HG03354 (cell line): ENCODE data around the gene FCSK.
"Not testable (repeated sequence)": the region's sequence is repeated elsewhere in the genome, so short reads cannot be mapped to it uniquely, and the experiment has no call there.

Experiments used
- ATAC-seq: cut with Tn5 transposase; IDR thresholded peaks from one replicate; pipeline ENCODE4 v1.9.1; 2021; ENCODE audit warnings: mild to moderate bottlenecking; ENCODE audit not compliant: unreplicated experiment, poor library complexity, severe bottlenecking

FCSK gene

DNA sequence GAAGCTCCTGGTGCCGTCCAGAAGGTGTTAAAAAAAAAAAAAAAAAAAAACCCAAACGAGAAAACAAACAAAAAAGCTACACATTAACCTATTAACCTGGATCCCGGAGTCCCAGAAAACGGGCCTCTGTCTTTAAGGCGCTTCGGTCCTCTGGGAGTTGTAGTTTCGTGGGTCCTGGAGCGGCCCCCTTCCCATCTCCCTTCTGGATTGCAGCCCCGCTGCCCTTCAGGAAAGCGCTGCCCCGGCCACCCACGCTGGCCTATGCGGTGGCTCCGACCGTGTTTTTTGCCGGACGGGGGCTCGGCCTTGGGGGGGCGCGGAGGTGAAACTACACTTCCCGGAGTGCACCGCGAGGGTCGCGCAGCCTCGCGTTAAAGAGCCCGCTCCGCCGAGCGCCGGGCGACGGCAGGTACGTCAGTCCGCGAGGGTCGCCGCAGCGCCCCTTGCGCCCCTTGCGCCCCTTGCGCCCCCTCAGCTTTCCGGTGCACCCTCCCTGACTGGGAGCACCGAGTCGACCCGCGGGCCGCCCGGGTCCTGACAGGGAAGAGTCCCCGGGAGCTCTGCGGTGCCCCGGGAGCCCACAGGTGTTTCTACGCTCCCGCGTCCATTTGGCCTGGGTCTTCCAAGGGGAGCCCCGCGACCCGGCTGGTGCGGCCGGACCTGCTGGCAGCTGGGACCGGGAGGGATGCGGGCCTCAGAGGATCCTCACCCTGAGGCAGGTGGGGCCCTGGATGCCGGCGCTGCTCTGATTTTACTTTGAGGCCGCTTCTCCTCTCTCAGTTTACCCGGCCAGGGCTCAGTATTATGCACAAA, at the start of gene FCSK:
Gene FCSK, plus strand, starts transcription at position 374 of the 813 bp plus-strand sequence. CDS start 8,596 bp downstream, outside the sequence.
- ATAC-seq, result peak; percentile 81

DNA sequence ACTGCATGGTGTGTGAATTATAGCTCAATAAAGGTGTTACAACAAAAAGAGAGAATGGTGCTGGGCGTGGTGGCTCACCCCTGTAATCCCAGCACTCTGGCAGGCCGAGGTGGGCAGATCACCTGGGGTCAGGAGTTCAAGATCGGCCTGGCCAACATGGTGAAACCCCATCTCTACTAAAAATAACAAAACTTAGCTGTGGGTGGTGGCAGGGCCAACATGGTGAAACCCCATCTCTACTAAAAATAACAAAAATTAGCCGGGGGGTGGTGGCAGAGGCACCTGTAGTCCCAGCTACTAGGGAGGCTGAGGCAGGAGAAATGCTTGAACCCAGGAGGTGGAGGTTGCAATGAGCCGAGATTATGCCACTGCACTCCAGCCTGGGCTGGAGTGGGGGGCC, 48.3 kb upstream of the FCSK start:
- not testable (repeated sequence) for ATAC-seq

DNA sequence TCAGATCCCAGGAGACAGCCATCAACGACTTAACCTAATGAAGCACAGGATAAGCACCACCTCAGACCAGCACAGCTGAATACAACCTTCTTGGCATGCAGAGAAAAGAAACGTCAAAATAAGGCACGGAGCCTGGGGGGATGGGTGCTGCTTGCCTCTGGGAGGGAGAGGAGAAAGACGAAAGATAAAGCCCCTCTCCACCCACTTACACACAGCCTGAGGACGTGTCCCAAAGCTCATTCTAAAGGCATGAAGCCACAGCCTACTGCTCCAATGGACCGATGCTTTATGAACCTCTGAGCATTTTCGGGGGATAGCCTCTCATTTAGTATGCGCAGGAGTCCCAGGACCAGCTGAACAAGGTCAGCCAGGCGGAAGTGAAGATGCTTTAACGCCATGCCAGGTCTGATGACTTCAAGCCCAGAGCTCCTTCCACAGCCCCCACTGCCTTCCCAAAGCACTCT, 46.6 kb upstream of the FCSK start:
- ATAC-seq, result no peak

DNA sequence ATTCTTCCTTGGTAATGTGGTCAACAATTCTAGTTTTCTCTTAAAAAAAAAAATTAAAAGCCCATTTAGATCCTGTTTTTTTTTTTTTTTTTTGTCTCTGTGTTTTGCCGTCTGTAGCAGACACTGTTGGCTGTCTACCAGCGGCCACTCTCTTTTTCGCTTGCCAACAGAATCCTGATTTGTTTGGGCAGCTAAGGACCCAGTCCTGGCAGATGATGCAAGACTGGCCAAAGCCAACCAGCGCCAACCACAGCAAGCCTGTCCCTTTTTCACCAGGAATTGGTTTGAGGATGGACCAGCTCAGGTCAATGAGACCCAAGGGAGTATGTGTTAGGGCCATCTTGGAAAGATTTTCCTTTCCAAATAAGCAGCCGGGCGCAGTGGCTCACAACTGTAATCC, 43.7 kb upstream of the FCSK start:
- no peak for ATAC-seq

DNA sequence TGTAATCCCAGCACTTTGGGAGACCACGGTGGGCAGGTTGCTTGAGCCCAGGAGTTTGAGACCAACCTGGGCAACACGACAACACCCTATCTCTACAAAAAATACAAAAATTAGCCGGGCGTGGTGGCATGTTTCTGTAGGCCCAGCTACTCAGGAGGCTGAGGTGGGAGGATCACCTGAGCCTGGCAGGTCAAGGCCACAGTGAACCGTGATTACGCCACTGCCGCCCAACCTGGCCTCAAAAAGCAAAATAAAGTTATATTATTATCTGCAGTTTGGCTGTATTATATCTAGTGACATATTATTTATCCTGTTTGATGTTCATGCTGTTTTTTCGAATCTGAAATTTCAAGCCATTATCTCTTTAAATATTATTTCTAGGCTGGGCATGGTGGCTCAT, 42.0 kb upstream of the FCSK start:
- no peak for ATAC-seq

DNA sequence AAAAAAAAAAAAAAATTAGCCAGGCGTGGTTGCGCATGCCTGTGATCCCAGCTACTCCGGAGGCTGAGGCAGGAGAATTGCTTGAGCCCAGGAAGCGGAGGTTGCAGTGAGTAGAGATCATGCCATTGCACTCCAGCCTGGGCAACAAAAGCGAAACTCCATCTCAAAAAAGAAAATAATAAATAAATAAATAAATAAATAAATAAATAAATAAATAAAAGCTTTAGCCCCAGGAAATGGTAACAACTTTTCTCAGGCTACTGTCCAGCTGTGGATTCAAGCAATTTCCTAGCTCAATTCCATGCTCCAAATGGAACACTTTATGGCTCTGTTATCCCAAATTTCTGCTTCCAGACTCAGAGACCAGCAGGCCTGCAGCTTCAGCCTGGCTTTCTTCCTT, 40.8 kb upstream of the FCSK start:
- ATAC-seq, result not testable (repeated sequence)

DNA sequence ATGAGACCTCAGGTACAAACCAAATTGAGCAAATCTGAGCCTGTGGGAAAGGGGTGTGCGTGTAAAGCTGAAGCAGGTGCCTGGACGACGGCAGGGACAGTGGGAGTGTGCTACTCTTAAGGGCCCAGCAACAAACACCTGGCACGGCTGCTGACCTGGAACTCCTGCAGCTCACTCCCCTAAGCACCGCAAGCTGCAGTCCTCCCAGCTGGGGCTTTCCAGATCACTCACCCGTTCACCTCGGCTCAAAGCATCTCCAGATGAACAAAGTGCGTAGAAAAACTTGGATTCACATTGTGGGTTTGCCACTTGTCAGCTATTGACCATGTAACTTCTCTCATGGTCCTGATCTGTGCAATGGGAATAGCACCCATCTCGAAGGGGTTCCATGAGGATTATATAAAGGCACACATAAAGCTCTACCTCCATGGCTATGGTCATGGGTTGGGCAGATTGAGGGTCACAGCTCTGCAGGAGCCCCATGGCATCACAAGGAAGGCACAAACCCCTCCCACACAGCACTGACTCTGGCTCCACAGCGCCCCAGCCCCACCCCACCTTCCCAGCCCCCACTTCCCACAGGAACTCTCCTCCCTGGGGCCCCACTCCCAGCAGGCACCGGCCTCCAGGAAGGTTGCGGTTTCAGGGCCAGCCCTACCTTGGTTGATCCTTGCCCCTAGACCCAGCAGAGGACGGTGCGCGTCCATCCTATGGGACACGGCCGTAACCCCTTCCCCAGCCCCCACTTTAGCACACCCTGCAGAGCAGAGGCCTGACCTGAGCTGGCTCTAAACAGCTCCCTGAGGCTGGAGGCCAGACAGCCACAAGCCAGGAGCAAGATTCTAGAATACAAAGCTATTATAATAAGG, 37.4 kb upstream of the FCSK start:
- peak; percentile 88 for ATAC-seq

DNA sequence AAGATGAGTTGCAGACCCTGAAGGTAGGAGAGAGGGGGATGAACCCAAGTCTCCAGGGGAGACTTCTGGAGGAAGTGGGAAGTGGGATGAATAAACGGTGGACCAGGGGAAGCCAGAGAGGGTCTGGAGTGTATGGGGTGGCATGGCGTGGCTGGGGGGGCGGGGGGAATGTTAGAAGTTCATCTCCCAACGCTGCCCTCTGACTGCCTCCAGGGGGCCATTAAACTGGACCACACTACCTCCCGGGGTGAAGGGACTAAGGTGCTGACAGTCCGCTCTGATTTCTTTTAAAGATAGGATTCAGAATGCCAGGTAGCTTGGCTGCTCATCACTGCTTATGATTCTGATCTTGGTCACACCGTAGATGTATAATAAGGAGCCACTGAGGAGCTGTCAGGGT, 36.7 kb upstream of the FCSK start:
- no peak for ATAC-seq

DNA sequence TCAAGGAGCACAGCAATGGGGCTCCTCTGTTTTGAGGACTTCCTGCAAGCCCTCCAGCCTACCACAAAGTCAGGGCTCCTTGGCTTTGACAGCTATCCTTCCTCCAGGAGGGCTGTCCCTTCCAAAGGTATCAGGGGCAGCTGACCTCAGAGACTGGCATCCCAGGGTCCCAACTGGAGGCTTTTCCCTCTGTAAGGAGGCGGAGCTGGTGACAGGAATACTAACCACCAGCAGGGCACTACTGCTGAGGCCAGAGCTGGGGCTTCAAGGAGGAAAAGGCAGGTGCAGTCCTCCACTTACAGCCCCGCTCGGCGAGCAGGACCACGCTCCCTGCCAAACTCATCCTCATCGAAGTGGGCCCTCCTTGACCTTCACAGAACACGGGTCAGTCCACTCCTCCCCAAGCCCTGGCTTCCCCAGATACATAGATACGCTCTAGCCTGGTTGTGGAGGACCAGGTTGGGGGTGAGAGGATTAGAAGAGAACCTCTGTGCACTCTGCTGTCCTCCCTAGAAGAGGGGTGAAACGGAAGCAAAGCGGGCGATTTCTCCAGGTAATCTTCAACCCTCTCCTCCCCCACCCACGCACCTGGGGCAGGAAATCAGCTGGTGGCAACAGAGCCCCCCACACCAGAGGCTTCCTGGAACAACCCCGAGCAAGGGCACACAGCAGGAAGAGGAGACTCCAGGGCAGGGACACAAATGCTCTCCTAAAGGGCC, 36.0 kb upstream of the FCSK start:
- no peak for ATAC-seq

DNA sequence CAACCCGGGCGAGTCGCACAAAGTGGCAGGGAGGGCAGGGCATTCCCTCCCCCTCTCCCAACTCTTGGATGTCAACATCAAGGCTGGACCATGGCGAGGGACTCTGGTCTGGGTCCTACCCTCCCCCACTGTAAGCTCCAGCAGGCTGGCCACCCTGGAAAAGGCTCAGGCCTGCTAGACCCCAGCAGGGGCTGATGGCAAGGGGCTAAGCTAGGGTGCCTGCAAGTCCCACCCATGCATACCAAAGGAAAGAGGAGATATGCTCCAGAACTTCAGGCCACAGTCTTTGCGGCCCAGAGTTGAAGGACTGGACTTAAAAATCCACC, 35.4 kb upstream of the FCSK start:
- no peak for ATAC-seq

DNA sequence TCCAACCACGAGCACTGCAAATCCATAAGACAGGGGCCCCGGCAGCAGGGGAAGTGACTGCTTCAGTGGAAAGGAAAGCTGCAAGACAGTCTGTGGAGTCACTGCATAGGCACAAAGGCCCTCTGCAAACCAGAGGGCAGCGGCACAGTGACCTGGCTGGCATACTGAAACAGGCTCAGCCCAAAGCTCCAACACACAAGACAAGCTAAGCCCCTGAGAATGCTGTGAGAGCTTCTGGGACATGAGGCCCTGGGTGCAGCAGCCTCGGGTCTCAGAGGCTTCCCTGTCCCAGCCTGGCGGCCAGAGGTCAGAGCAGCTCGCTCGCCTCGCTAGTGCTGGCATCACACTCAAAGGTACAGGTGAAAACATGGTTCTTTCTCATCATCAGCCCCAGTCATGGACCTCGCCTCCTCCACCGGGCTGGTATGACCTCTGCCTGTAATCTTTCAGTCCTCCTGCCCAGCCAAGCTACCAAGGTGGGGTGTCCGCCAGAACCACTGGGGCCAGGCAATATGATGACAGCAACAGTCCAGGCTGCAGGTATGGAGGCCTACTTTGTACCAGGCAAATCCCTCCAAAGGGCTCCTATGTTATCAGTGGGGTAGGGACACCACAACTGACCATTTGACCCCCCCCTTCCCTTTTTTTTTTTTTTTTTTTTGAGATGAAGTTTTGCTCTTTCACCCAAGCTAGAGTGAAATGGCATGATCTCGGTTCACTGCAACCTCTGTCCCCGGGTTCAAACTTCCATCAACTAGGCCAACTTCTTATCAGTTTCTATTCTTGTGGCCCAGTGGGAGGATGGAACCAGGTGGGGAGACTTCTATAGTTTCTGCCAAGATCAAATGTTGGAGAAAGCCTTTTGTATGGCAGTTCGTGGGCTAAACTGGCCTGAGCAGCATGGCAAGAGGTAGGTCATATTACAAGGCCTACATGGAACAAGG, 34.7 kb upstream of the FCSK start:
- no peak for ATAC-seq

DNA sequence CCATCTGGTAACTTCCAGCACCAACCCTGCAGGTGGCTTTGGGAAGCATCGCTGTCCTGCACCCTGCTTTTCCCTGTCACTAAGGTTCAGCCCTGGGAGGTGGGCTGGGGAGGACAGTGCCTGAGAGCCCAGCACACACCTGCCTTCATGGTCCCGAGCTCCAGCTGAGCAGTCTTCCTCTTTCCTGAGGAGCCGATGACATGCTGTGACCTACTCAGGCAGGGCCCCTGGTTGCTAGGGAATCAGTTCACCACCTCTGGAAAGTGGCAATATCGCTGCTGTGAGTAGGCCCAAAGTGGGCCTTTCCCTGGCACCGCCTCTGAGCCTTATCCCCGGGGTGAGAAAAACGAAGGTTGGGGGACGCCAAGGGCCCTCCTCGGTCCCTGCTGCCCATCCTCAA, 33.4 kb upstream of the FCSK start:
- no peak for ATAC-seq

DNA sequence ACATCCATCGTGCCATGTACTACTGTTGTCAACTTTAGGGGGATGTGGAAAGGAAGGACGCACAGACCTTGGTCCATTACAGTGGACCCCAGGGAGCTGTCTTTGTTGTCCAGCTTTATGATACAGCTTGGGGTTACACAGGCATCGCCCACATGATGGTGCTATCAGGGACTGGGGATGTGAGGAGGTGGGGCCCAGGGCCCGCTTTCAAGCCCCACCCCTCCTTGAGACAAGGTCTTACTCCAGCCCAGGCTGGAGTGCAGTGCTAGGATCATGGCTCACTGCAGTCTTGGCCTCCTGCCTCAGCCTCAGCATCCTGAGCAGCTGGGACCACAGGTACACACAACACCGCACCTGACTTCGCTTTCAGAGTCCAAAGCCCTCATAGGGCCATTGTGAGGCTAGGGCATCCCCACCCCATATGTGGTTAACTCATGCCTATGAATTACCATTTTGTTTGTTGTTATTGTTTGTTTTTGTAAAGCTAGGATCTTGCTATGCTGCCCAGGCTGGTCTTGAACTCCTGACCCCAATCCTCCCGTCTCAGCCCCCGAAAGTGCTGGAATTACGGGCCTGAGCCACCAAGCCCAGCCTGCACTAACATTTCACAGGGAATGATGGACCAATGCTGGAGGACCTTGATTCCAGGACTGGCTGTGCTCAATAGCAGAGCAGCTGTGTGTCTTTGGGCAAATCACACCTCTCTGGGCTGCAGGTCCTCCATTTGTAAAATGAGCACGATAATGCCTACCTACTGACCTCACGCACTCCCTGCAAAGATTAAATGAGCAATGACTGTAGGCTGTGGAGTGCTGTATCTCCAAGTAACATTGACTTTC, 32.7 kb upstream of the FCSK start:
- no peak for ATAC-seq

DNA sequence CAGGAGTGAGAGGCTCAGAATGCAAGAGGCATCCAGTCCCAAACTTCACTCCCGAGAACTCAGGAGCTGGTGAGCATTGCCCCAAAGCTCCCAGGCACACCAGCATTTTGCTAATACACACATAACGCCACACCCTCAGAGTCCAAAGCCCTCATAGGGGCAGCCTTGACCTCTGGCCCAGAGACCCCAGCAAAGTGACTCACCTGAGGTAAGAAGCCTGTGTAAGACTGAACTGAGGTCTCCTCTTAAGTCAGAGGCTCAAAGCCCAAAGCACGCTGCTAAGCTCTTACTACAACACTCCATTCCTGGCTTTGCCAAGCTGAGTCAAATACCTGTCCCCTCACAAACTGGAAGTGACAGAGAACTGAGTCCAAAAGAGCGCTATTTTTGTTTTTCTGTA, 31.9 kb upstream of the FCSK start:
- no peak for ATAC-seq

DNA sequence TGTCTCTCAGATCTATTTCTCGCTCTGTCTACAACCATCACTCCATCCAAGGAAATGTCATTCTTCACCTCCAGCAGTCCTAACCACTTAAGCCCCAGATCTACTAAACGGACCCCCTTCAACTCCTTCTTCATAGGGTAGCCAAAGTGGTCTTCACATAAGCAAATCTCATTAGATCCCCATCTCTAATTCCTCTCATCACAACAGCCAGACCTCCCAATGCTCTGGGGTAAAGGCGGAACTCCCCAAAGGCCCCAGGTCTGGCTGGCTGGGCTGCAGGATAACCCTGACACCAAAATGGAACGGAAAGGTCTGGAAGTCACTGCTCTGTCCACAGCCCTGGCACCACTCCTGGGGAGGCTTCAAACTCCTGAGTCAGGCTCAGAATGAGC, 26.6 kb upstream of the FCSK start:
- ATAC-seq, result no peak

DNA sequence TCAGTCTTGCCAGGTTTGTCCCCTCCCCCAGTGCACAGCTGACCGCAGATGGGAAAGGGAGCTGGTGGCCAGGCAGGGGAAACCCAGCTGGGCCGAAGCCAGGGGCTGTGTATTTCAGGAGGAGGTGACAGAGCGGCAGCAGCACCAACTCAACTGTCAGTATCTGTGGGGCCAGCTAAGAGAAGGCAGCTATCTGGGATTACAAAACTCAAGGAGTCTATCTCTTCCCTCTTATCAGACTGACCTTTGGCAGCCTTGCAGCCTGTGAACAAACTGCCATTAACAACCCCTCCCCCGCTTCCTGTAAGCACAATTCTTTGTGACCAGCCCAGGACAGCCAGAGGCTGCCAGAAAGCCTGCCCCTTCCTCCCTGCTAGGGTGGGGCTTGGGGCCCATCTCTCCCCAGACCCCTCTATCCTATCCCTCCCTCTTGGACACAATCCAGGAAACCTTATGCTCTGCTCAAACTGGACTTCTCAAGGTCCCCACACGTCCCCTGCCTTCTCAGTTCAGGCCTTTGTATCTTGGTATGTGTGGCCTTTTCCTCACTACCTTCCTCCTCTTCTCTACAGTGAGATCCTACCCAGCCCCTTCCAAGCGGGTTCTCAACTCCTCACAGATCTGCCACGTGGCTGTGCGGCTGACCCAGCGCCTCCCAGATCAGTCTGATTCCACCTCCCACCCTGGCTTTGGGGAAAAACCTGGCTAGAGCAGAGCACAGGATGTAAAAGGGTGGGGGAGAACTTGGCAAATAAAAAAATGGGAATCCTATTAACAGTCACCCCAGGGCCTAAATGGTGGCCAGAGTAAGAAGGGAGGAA, 26.0 kb upstream of the FCSK start:
- no peak for ATAC-seq

DNA sequence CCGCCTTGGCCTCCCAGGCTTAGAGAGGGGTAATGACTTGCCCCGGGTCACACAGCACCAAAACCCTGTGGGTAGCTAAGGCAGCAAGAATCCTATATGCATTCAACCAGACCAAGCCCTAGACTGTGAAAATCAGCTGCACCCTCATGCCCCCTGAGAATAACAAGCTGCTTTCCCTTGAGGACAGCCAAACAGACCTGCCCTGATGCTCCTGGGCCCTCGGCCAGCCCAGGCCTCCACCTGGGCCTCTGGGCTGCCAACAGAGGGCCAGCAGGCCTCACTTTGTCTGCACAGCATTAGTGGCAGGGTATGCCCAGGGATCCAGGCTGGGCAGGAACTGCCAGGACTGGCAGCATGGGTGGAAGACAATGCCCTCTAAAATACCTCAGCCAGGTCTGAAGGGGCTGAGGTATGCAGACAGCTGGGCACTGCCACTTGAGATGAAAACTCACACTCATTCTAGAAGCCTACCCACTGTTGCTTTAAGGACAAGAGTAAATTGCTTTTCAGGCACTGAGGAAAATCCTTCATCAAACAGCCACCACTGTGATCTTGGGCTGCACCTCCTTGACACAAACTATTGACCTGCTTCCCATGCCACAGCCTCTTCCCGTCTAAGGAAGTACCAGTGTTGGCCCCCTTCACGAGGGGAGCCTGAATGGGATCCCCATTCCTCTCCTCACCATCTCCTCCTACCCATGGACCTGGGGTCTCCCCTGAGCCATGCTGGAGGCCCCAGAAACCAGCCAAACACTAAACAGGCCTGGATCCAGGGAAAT, 24.3 kb upstream of the FCSK start:
- no peak for ATAC-seq
